RWPE2 (cell line): ENCODE results near the gene CUL9.

Source experiments
- ATAC-seq: fragments of 200-7000 bp; cut with Tn5 transposase; 3 replicates; pipeline ENCODE4 v1.9.1; 2021; ENCODE audit warnings: low read depth
- DNase-seq: peaks from one replicate; pipeline ENCODE4 v3.0.0-alpha.2; 2020; ENCODE audit warnings: low spot score
- H3K27ac ChIP-seq: fragments of 450-650 bp; 2 replicates; pipeline ENCODE4 v1.5.1; 2017; ENCODE audit warnings: mild to moderate bottlenecking; ENCODE audit not compliant: poor library complexity, severe bottlenecking
- H3K27me3 ChIP-seq: fragments of 250-450 bp; sonication (Bioruptor Pico); 2 replicates; pipeline ENCODE4 v1.5.1; 2021; ENCODE audit warnings: mild to moderate bottlenecking, moderate library complexity; ENCODE audit not compliant: insufficient read depth, poor library complexity, severe bottlenecking
- H3K36me3 ChIP-seq: fragments of 250-450 bp; sonication (Bioruptor Pico); 2 replicates; pipeline ENCODE4 v1.5.1; 2020; ENCODE audit warnings: low read depth, mild to moderate bottlenecking, moderate library complexity
- H3K4me1 ChIP-seq: fragments of 250-450 bp; sonication (Bioruptor Pico); 2 replicates; pipeline ENCODE4 v1.5.1; 2021; ENCODE audit warnings: mild to moderate bottlenecking, moderate library complexity; ENCODE audit not compliant: insufficient read depth, poor library complexity, severe bottlenecking
- H3K4me3 ChIP-seq: fragments of 250-450 bp; sonication (Bioruptor Pico); 2 replicates; pipeline ENCODE4 v1.5.1; 2021; ENCODE audit warnings: mild to moderate bottlenecking, moderate library complexity; ENCODE audit not compliant: severe bottlenecking
- H3K9me3 ChIP-seq: fragments of 250-450 bp; sonication (Bioruptor Pico); 2 replicates; pipeline ENCODE4 v1.5.1; 2021; ENCODE audit warnings: mild to moderate bottlenecking, moderate library complexity; ENCODE audit not compliant: severe bottlenecking
- CTCF ChIP-seq: fragments of 450-650 bp; IDR thresholded peaks from one replicate; pipeline ENCODE4 v1.5.1; 2017; ENCODE audit warnings: mild to moderate bottlenecking, moderate library complexity; ENCODE audit not compliant: poor library complexity, severe bottlenecking

Gene CUL9

GRCh38 chr6:43183441-43183840 lies 1.4 kb downstream of the CUL9 start:
- ATAC-seq: no peak
- Histone ChIP-seq H3K4me1 (peaks cover 5% of the 10 kb centered on the region), H3K4me3 (no peak overlapping the region), H3K27ac (no peak overlapping the region), H3K9me3 (no peaks in the 10 kb centered on the region), H3K36me3 (peaks cover 28% of the 10 kb centered on the region), H3K27me3 (no peaks in the 10 kb centered on the region)
- TF ChIP-seq CTCF: no peak
- no peak for DNase-seq

GRCh38 chr6:43184268-43184985 lies 2.4 kb downstream of the CUL9 start:
- no peak overlapping the region for H3K27ac ChIP-seq
- H3K9me3 ChIP-seq: no peaks in the 10 kb centered on the region
- DNase-seq: no peak
- TF ChIP-seq CTCF: no peak
- no peaks in the 10 kb centered on the region for H3K27me3 ChIP-seq
- no peak overlapping the region for H3K4me3 ChIP-seq
- H3K4me1 ChIP-seq: peaks cover 5% of the 10 kb centered on the region
- H3K36me3 ChIP-seq: peaks cover 20% of the 10 kb centered on the region
- no peak for ATAC-seq

GRCh38 chr6:43185391-43185985 lies 3.5 kb downstream of the CUL9 start:
- TF ChIP-seq CTCF: no peak
- DNase-seq (no peak), ATAC-seq (no peak)
- H3K36me3 ChIP-seq: peaks cover 28% of the 10 kb centered on the region
- H3K4me3 ChIP-seq: no peak overlapping the region
- peaks cover 5% of the 10 kb centered on the region for H3K4me1 ChIP-seq
- H3K27me3 ChIP-seq: no peaks in the 10 kb centered on the region
- no peaks in the 10 kb centered on the region for H3K9me3 ChIP-seq
- H3K27ac ChIP-seq: no peak overlapping the region

GRCh38 chr6:43186019-43186418 lies 4.0 kb downstream of the CUL9 start:
- peak; percentile 41 for DNase-seq
- ATAC-seq: no peak
- no peak overlapping the region for H3K4me3 ChIP-seq
- H3K27me3 ChIP-seq: no peaks in the 10 kb centered on the region
- no peak for TF ChIP-seq CTCF
- no peak overlapping the region for H3K27ac ChIP-seq
- no peaks in the 10 kb centered on the region for H3K9me3 ChIP-seq
- peaks cover 33% of the 10 kb centered on the region for H3K36me3 ChIP-seq
- H3K4me1 ChIP-seq: peaks cover 5% of the 10 kb centered on the region

GRCh38 chr6:43186706-43187105 lies 4.7 kb downstream of the CUL9 start:
- no peak for TF ChIP-seq CTCF
- Histone ChIP-seq H3K4me3 (no peak overlapping the region), H3K36me3 (peaks cover 34% of the 10 kb centered on the region), H3K4me1 (peaks cover 5% of the 10 kb centered on the region), H3K27ac (no peak overlapping the region), H3K9me3 (no peaks in the 10 kb centered on the region), H3K27me3 (no peaks in the 10 kb centered on the region)
- DNase-seq: peak; percentile 15
- no peak for ATAC-seq
